ENCODE results near the gene TNFSF13.

Gene TNFSF13

GRCh38 chr17:7575959-7576358, 17.4 kb downstream of the TNFSF13 start:
- DNase-seq: no peak

- DNase-seq: no peak
Measured at GRCh38 chr17:7576432-7576937, 17.9 kb downstream of the TNFSF13 start.

GRCh38 chr17:7577327-7578199, 19.0 kb downstream of the TNFSF13 start:
- DNase-seq: no peak

- no peak for DNase-seq
Measured at GRCh38 chr17:7579001-7579833, 20.7 kb downstream of the TNFSF13 start, which contains the start of gene CD68. Gene CD68, plus strand, starts transcription at chr17:7579638. Its CDS starts 40 bp downstream, at chr17:7579678.

- DNase-seq: no peak
Measured at GRCh38 chr17:7579834-7580603, 21.5 kb downstream of the TNFSF13 start.

GRCh38 chr17:7580604-7581575, 22.3 kb downstream of the TNFSF13 start:
- no peak for DNase-seq

- no peak for DNase-seq
Measured at GRCh38 chr17:7582396-7583252, 24.1 kb downstream of the TNFSF13 start.

GRCh38 chr17:7583253-7584109, 24.9 kb downstream of the TNFSF13 start, which contains the start of gene MPDU1:
Gene MPDU1, plus strand, starts transcription at chr17:7583852. Its CDS starts 11 bp downstream, at chr17:7583863.
- peak; percentile 99 for DNase-seq

GRCh38 chr17:7586673-7587419, 28.3 kb downstream of the TNFSF13 start:
- DNase-seq: no peak

- no peak for DNase-seq
Measured at GRCh38 chr17:7587420-7588151, 29.0 kb downstream of the TNFSF13 start.

- no peak for DNase-seq
Measured at GRCh38 chr17:7588553-7589203, 30.1 kb downstream of the TNFSF13 start.

- peak; percentile 59 for DNase-seq
Measured at GRCh38 chr17:7589204-7589868, 30.8 kb downstream of the TNFSF13 start.

- no peak for DNase-seq
Measured at GRCh38 chr17:7589891-7590691, 31.5 kb downstream of the TNFSF13 start, which contains the start of gene SOX15. Gene SOX15, minus strand, starts transcription at chr17:7590094. Its CDS starts 418 bp downstream, at chr17:7589676.

- DNase-seq: no peak
Measured at GRCh38 chr17:7590743-7591142, 32.2 kb downstream of the TNFSF13 start.

- DNase-seq: no peak
Measured at GRCh38 chr17:7591596-7591995, 33.0 kb downstream of the TNFSF13 start.

Data from NCI-H748 treated with DMSO at 0.1 percent for 48 hours (cell line).